Prostate gland (tissue), 2 donors: ENCODE results near the gene NCAN.

Experiments used
- POLR2A ChIP-seq: fragments of 450-650 bp; IDR thresholded peaks from one replicate; pipeline ENCODE4 v1.6.1; 2016; ENCODE audit warnings: antibody characterized with exemption, mild to moderate bottlenecking
- TF ChIP-seq, protein P1 (sequence below), 4 experiments: fragments of 200-600 bp in 2 of 4; fragments of 450-650 bp in 2 of 4; sonication (generic) in 2 of 4; IDR thresholded peaks; 1 replicate in 3 of 4; 2 replicates in 1 of 4; pipeline ENCODE4 v1.5.1; 2016 to 2019; ENCODE audit warnings: antibody characterized with exemption in 4 of 4, mild to moderate bottlenecking in 2 of 4, moderate library complexity in 2 of 4

DNA sequence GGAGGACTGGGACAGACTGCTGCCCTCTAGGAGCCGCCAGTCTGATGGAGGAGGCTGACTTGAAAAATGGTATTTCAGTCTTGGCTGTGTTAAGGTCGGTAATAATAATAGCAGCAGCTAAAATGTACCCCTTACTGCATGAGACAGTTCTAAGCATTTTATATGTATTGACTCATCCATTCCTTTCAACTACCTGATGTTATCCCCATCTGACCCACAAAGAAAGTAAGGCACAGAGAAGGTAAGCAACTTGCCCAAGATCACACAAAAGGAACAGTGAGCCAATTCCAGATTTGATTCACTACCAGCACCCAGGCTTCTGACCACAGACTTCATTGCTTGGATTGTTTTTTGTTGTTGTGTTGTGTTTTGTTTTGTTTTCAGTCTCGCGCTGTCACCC lies 4.0 kb downstream of the NCAN start:
- TF ChIP-seq, protein P1, sequence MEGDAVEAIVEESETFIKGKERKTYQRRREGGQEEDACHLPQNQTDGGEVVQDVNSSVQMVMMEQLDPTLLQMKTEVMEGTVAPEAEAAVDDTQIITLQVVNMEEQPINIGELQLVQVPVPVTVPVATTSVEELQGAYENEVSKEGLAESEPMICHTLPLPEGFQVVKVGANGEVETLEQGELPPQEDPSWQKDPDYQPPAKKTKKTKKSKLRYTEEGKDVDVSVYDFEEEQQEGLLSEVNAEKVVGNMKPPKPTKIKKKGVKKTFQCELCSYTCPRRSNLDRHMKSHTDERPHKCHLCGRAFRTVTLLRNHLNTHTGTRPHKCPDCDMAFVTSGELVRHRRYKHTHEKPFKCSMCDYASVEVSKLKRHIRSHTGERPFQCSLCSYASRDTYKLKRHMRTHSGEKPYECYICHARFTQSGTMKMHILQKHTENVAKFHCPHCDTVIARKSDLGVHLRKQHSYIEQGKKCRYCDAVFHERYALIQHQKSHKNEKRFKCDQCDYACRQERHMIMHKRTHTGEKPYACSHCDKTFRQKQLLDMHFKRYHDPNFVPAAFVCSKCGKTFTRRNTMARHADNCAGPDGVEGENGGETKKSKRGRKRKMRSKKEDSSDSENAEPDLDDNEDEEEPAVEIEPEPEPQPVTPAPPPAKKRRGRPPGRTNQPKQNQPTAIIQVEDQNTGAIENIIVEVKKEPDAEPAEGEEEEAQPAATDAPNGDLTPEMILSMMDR (IDR thresholded peaks at IDR 0.05) = no peak
- TF ChIP-seq POLR2A = no peak
